Stimulated activated memory B cell treated with anti-CD40 and anti-IgM and Interleukin-4, amounts not matched to agents 10 μg/mL and 1 μg/mL and 100 μg/mL, for 72 hours (primary cell): Measurements from ENCODE around the gene MAD2L1BP.

Experiments used
- ATAC-seq: fragments of 150-1000 bp; cut with Tn5 transposase; 2 replicates; pipeline ENCODE4 v1.10.0; 2021
- H3K27ac Mint-ChIP-seq: one replicate; pipeline ENCODE4 v1.8.0; 2022; ENCODE audit warnings: mild to moderate bottlenecking, mixed read lengths
- H3K27me3 Mint-ChIP-seq: one replicate; pipeline ENCODE4 v1.8.0; 2022; ENCODE audit warnings: mixed read lengths
- H3K36me3 Mint-ChIP-seq: one replicate; pipeline ENCODE4 v1.8.0; 2022; ENCODE audit warnings: mixed read lengths
- H3K4me1 Mint-ChIP-seq: one replicate; pipeline ENCODE4 v1.8.0; 2022; ENCODE audit warnings: mixed read lengths
- H3K4me3 Mint-ChIP-seq: one replicate; pipeline ENCODE4 v1.8.0; 2022; ENCODE audit warnings: mild to moderate bottlenecking, moderate library complexity, mixed read lengths
- H3K9me3 Mint-ChIP-seq: one replicate; pipeline ENCODE4 v1.8.0; 2022; ENCODE audit warnings: mixed read lengths

Gene MAD2L1BP

DNA sequence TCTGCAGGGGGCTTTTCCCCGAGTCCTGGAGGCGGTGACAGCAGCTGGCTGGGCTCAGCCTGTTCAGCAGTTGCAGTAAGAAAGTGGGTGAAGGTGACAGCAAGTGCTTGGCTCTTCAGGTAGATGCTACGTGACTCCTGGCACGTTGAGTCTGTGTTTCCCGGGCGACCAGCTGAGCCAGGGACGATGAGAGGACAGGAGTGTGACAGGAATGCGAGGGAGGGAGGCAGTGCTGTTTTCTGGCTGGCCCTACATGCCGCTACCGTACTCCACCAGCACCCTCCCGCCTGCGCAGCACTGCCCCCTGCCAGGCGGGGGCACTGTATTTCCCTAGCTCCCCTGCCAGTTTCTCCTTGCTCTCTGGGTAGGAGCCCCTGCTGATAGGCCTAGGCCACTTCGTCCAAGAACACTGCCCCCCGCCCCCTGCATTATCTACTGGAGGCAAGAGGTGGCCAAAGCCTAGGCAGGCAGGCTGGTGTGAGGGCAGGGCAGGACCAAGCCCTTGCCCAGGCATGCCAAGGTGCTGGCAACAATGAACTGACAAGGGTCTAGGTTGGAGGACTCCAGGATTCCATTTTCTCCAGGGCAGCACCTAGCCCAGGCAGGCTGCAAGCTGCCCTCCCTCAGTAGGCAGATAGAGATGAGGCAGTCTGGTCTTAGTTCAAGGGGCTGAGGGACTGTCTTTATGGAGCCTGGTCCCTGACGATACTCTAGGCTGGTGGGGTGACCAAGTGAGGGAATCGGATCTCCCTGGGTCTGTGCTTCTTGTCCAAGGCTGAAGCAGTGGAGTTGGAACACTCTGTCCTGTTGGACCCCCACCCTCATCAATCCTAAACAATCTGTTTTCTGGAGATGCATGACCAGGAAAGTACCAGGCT, 32.8 kb downstream of the MAD2L1BP start:
- ATAC-seq: peak; percentile 62
- H3K9me3 Mint-ChIP-seq: no peaks in the 10 kb centered on the region
- H3K36me3 Mint-ChIP-seq: peaks cover 29% of the 10 kb centered on the region
- peaks cover 23% of the 10 kb centered on the region for H3K4me1 Mint-ChIP-seq
- H3K4me3 Mint-ChIP-seq: no peak overlapping the region
- H3K27me3 Mint-ChIP-seq: no peaks in the 10 kb centered on the region
- peak overlapping the region; percentile 57 for H3K27ac Mint-ChIP-seq

- Mint-ChIP-seq H3K27ac (peak overlapping the region; percentile 57), H3K4me1 (peaks cover 23% of the 10 kb centered on the region), H3K36me3 (peaks cover 38% of the 10 kb centered on the region), H3K27me3 (no peaks in the 10 kb centered on the region), H3K9me3 (no peaks in the 10 kb centered on the region), H3K4me3 (no peak overlapping the region)
- no peak for ATAC-seq
Measured at GRCh38 chr6:43669050-43669921, 33.6 kb downstream of the MAD2L1BP start.

DNA sequence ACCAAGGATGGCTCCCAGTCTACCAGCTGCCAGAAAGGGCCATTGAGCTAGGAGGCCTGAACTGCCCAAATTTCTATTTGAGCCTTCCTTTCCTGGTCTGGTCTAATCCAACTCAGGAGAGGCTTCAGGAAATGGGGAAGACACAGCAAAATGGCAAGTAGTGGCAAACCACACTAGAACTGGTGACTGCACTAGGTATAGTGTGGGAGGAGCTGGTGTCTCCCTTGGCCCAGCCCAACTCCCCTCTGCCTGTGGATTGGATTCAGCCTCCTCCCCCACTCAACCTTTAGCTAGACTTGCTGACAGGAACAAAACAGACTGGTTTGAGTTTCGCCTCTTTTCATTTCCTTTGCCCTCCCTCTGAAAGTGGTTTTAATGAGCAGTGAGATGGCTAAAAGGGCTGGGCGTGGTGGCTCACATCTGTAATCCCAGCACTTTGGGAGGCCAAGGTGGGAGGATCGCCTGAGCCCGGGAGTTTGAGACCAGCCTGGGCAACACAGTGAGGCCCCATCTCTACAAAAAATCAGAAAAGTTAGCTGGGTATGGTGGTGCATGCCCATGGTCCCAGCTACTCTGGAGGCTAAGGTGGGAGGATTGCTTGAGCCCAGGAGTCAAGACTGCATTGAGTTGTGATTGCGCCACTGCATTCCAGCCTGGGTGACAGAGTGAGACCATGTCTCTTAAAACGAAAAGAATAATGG, 34.4 kb downstream of the MAD2L1BP start:
- ATAC-seq: peak; percentile 52
- H3K27me3 Mint-ChIP-seq: no peaks in the 10 kb centered on the region
- H3K4me3 Mint-ChIP-seq: no peak overlapping the region
- H3K9me3 Mint-ChIP-seq: no peaks in the 10 kb centered on the region
- H3K4me1 Mint-ChIP-seq: peaks cover 23% of the 10 kb centered on the region
- H3K36me3 Mint-ChIP-seq: peaks cover 45% of the 10 kb centered on the region
- peak overlapping the region; percentile 50 for H3K27ac Mint-ChIP-seq

GRCh38 chr6:43670623-43670986, 35.0 kb downstream of the MAD2L1BP start:
- no peak for ATAC-seq
- Mint-ChIP-seq H3K9me3 (no peaks in the 10 kb centered on the region), H3K27me3 (no peaks in the 10 kb centered on the region), H3K4me3 (no peak overlapping the region), H3K4me1 (peaks cover 23% of the 10 kb centered on the region), H3K36me3 (peaks cover 49% of the 10 kb centered on the region), H3K27ac (peak overlapping the region; percentile 50)

GRCh38 chr6:43671011-43671800, 35.6 kb downstream of the MAD2L1BP start:
- Mint-ChIP-seq H3K4me1 (peaks cover 23% of the 10 kb centered on the region), H3K36me3 (peaks cover 49% of the 10 kb centered on the region), H3K4me3 (no peak overlapping the region), H3K27ac (peak overlapping the region; percentile 50), H3K27me3 (no peaks in the 10 kb centered on the region), H3K9me3 (no peaks in the 10 kb centered on the region)
- ATAC-seq: no peak

DNA sequence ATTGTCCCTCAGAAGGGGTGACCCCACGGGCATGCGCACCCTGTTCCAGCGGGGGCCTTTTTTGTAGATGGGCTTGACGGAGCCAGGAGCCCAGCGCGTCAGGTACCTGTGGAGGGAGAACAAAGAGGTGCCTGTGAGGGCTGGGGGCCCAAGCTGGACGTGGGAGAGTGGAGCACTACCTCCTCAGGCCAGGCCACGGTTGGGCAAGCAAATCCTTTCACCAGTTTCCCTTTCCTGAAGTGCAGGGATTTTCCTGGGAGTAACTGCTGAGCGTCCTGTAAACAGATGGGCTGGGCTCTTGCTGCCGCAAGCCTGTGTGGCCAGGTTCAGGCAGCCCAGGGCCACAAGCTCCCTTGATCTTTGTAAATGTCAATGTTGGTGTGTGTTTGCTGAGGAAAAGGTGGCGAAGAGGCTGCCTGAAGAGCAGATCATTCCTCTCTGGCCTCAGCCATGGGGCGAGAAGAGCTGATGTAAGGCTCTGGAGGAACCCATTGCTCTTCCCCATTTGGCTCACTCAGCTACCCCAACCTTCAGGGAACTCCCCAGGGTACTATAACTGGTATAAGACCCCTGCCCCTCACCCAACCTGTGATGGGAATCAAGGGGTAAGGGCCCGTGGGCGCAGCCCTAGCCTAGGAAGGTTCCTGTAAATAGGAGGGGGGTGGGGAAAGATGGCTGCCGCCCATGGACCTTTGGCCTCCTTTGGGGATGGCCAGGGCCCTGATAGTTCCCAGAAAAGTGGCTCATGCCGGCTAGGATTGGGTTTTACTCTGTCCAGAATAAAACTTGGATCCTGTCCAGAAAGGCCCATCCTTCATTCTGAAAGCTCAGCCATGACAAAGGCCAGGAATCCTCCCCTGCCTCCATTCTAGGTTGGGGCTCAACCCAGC, 36.4 kb downstream of the MAD2L1BP start:
- Mint-ChIP-seq H3K27ac (peak overlapping the region; percentile 50), H3K36me3 (peaks cover 49% of the 10 kb centered on the region), H3K4me3 (no peak overlapping the region), H3K27me3 (no peaks in the 10 kb centered on the region), H3K4me1 (peaks cover 22% of the 10 kb centered on the region), H3K9me3 (no peaks in the 10 kb centered on the region)
- ATAC-seq: no peak

- H3K36me3 Mint-ChIP-seq: peaks cover 58% of the 10 kb centered on the region
Measured at GRCh38 chr6:43673444-43674084, 37.9 kb downstream of the MAD2L1BP start.

DNA sequence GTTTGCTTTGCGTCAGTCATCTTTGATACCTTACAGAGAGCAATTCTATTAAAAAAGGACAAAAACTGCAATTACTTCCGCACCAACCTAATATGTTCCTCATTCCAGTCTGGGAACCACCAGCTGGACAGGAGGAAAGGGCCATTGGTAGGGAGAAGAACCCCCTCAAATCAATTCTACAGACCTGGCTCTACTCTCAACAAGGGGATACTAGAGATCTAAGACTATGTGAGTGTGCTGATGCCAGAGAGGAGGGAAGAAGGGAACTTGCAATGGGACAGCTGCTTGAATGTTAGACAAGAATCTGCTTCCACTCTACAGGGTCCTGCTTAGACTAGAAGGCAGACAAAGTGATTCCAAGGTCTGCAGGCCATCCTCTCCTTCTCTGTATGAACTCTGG, 38.7 kb downstream of the MAD2L1BP start:
- Mint-ChIP-seq H3K27ac (no peak overlapping the region), H3K4me1 (peaks cover 6% of the 10 kb centered on the region), H3K36me3 (peaks cover 59% of the 10 kb centered on the region), H3K9me3 (no peaks in the 10 kb centered on the region), H3K27me3 (no peaks in the 10 kb centered on the region), H3K4me3 (no peak overlapping the region)
- ATAC-seq: no peak

More at GRCh38 chr6:43673444-43674084, 37.9 kb downstream of the MAD2L1BP start:
- no peaks in the 10 kb centered on the region for H3K27me3 Mint-ChIP-seq
- no peaks in the 10 kb centered on the region for H3K9me3 Mint-ChIP-seq
- no peak overlapping the region for H3K27ac Mint-ChIP-seq
- peaks cover 6% of the 10 kb centered on the region for H3K4me1 Mint-ChIP-seq
- no peak overlapping the region for H3K4me3 Mint-ChIP-seq
- ATAC-seq: no peak

- H3K4me1 Mint-ChIP-seq: peaks cover 4% of the 10 kb centered on the region
- no peak overlapping the region for H3K27ac Mint-ChIP-seq
- no peaks in the 10 kb centered on the region for H3K27me3 Mint-ChIP-seq
- no peak for ATAC-seq
- no peaks in the 10 kb centered on the region for H3K9me3 Mint-ChIP-seq
- H3K4me3 Mint-ChIP-seq: no peak overlapping the region
- peaks cover 64% of the 10 kb centered on the region for H3K36me3 Mint-ChIP-seq
Measured at GRCh38 chr6:43674921-43675320, 39.3 kb downstream of the MAD2L1BP start.

DNA sequence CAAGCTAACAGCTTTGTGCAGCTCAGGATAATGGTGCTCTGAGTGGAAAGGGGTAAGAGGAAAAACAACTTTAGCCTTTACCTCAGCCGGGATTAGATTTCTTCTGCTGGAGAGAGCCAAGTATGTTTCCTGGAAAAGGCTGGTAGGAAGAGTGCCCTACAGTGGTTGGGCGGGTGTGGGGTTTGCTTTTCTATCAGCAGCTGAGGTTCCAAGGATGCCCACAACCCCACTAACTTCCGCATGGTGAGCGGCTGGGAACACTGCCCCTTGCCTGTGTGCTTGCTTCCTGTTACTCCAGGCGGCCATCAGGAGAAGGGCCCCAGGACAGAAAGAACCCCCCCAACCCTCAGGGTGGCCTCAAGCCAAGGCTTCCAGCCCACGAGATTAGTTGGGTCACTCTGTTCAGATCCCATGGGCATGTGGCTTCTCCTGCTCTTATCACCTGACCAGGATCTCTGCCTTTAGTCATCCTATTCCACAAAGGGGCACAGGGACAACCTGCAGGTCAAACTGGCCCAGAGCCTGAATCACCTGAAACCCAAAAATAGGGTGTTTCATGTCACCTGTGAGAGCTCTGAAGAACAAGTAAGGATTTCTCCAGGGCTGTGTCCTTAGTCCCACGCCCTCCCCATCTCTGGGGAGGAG, 41.4 kb downstream of the MAD2L1BP start:
- no peak for ATAC-seq
- Mint-ChIP-seq H3K27me3 (no peaks in the 10 kb centered on the region), H3K27ac (no peak overlapping the region), H3K9me3 (no peaks in the 10 kb centered on the region), H3K36me3 (peaks cover 60% of the 10 kb centered on the region), H3K4me3 (no peak overlapping the region), H3K4me1 (peaks cover 5% of the 10 kb centered on the region)

DNA sequence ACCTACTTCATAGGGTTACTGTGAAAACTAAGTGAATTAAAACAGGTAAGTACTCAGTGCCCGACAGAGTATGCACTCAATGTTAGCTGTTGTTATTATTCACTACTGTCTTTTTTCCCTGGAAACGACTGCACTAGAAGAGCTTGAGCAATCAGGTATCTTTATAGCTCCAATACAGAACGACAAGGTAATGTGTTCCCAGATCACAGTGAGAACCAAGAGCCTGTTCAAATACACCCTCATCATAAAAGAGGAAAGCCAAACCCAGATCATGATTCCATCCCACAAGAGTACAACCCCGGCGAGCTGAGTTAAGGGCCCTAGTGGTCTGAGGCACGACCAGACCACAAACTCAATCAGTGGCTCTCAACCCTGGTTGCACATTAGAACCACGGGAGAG, 42.1 kb downstream of the MAD2L1BP start:
- no peak overlapping the region for H3K27ac Mint-ChIP-seq
- H3K9me3 Mint-ChIP-seq: no peaks in the 10 kb centered on the region
- H3K27me3 Mint-ChIP-seq: no peaks in the 10 kb centered on the region
- peaks cover 56% of the 10 kb centered on the region for H3K36me3 Mint-ChIP-seq
- ATAC-seq: no peak
- peaks cover 10% of the 10 kb centered on the region for H3K4me1 Mint-ChIP-seq
- no peak overlapping the region for H3K4me3 Mint-ChIP-seq

DNA sequence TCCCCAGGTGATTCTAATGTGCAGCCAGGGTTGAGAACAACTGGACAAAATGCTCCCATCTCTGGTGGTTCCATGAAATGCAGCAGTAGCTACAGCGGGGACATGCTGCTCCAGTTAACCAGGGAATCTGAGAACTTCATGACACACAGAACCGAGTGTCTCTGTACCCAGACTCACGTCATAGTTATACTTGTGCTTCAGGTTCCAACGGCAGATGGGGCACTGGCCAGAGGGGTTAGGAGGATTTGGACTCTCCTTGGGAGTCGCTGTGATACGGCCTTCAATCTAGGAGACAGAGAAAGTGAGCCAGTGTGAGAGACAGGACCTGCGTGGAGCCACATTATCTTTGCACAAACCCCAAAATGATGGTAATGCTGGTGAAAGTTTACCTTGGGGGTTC, 42.7 kb downstream of the MAD2L1BP start:
- Mint-ChIP-seq H3K4me1 (peaks cover 15% of the 10 kb centered on the region), H3K9me3 (no peaks in the 10 kb centered on the region), H3K4me3 (no peak overlapping the region)

DNA sequence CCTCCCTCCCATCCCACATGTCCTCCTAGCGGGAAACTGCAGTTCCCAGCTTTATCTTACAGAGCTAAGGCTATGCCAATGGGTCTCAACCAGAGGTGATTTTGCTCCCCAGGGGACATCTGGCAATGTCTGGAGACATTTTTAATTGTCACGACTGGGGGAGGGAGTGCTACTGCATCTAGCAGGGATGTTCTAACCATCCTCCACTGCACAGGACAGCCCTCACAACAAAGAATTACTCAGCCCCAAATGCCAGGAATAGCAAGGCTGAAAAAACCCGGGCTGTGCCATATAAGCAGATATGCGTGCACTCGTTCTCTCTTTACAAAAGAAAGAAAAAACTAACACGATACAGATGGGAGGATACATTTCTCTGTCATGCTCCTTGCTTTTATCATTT, 43.4 kb downstream of the MAD2L1BP start:
- Mint-ChIP-seq H3K27me3 (no peaks in the 10 kb centered on the region), H3K4me3 (no peak overlapping the region), H3K27ac (no peak overlapping the region), H3K36me3 (peaks cover 43% of the 10 kb centered on the region), H3K9me3 (no peaks in the 10 kb centered on the region), H3K4me1 (peaks cover 21% of the 10 kb centered on the region)
- no peak for ATAC-seq

More for the DNA sequence above, 42.7 kb downstream of the MAD2L1BP start:
- Mint-ChIP-seq H3K27ac (no peak overlapping the region), H3K36me3 (peaks cover 50% of the 10 kb centered on the region), H3K27me3 (no peaks in the 10 kb centered on the region)
- ATAC-seq: no peak
